ENCODE measurements around the gene SPACA6. TPM values are rescaled to one million over a fixed set of nuclear protein-coding genes. Genes with fewer than 3 reads are reported as not detected.
"Not testable (repeated sequence)": the region's sequence is repeated elsewhere in the genome, so short reads cannot be mapped to it uniquely, and the experiment has no call there.

SPACA6 gene
- total RNA-seq, 1 experiment from 2014 or later = 3.6 TPM

DNA sequence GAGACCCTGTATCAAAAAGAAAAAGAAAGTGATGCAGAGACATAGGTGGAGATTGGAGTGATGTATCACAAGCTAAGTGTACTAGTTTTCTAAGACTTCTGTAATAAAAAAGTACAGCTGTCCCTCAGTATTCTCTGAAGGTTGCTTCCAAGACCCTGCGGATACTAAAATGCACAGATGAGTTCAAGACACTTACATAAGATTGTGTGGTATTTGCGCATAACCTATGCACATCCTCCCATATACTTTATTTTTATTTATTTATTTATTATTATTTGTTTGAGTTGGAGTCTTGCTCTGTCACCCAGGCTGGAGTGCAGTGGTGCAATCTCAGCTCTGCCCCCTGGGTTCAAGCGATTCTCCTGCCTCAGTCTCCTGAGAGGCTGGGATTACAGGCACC, 44.3 kb downstream of the SPACA6 start:
- DNase-seq = no peak
- TF ChIP-seq CTCF (IDR thresholded peaks at IDR 0.05; ENCODE audit: insufficient read depth in 1 of 2, low read depth in 1 of 2, low read length in 1 of 2, severe bottlenecking in 1 of 2, unreplicated experiment in 1 of 2) = no peak
- CTCF ChIA-PET = no interaction called here
- intact Hi-C loops (cut with micrococcal nuclease; ENCODE audit: unreplicated experiment) = no loop called here
- H3K27ac Mint-ChIP-seq (ENCODE audit: unreplicated experiment) = no peak overlapping the region
- no peak overlapping the region for H3K4me3 Mint-ChIP-seq (ENCODE audit: unreplicated experiment)
- no peaks in the 10 kb centered on the region for H3K36me3 Mint-ChIP-seq (ENCODE audit: insufficient read depth, unreplicated experiment)
- peaks cover 9% of the 10 kb centered on the region for H3K9me3 Mint-ChIP-seq (ENCODE audit: unreplicated experiment)
- no peak overlapping the region for H3K4me3 ChIP-seq (ENCODE audit: low read depth, low read length)
- no peaks in the 10 kb centered on the region for H3K4me1 Mint-ChIP-seq (ENCODE audit: low read depth, unreplicated experiment)
- no peaks in the 10 kb centered on the region for H3K4me1 ChIP-seq
- no peaks in the 10 kb centered on the region for H3K36me3 ChIP-seq (ENCODE audit: control insufficient read depth, insufficient read depth, low read length)
- H3K27me3 Mint-ChIP-seq (ENCODE audit: insufficient read depth, unreplicated experiment) = no peaks in the 10 kb centered on the region
- POLR2A ChIA-PET = no interaction called here
- no TSS peak for BruUV-seq (replicated peaks)
- H3K9me3 ChIP-seq = peaks cover 4% of the 10 kb centered on the region; the same call in 1 of the 2 replicates
- no peaks in the 10 kb centered on the region; the same call in 1 of the 2 replicates for H3K27me3 ChIP-seq (replicated peaks; ENCODE audit: control insufficient read depth, insufficient read depth, low read length)

- peaks cover 9% of the 10 kb centered on the region for H3K9me3 Mint-ChIP-seq (ENCODE audit: unreplicated experiment)
Measured at GRCh38 chr19:51737924-51738323, 44.8 kb downstream of the SPACA6 start.

DNA sequence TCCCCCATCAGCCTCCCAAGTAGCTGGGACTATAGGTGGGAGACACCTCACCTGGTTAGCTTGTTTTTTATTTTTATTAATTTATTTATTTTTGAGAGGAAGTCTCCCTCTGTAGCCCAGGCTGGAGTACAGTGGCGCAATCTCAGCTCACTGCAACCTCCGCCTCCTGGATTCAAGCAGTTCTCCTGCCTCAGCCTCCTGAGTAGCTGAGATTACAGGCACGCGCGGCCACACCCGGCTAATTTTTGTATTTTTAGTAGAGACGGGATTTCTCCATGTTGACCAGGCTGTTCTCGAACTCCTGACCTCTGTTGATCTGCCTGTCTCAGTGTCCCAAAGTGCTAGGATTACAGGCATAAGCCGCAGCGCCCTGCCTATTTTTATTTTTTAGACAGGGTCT, 45.4 kb downstream of the SPACA6 start:
- H3K36me3 ChIP-seq (ENCODE audit: control insufficient read depth, insufficient read depth, low read length); CTCF ChIA-PET; H3K4me3 ChIP-seq (ENCODE audit: low read depth, low read length); H3K9me3 Mint-ChIP-seq (ENCODE audit: unreplicated experiment); H3K27me3 Mint-ChIP-seq (ENCODE audit: insufficient read depth, unreplicated experiment); BruUV-seq (replicated peaks); H3K4me1 ChIP-seq; DNase-seq; H3K27me3 ChIP-seq (replicated peaks; ENCODE audit: control insufficient read depth, insufficient read depth, low read length); POLR2A ChIA-PET; H3K27ac Mint-ChIP-seq (ENCODE audit: unreplicated experiment); H3K9me3 ChIP-seq; H3K4me3 Mint-ChIP-seq (ENCODE audit: unreplicated experiment); H3K36me3 Mint-ChIP-seq (ENCODE audit: insufficient read depth, unreplicated experiment); H3K4me1 Mint-ChIP-seq (ENCODE audit: low read depth, unreplicated experiment); intact Hi-C loops (cut with micrococcal nuclease; ENCODE audit: unreplicated experiment): not testable (repeated sequence)

More at GRCh38 chr19:51737924-51738323, 44.8 kb downstream of the SPACA6 start:
- Mint-ChIP-seq H3K27me3 (ENCODE audit: insufficient read depth, unreplicated experiment) (no peaks in the 10 kb centered on the region), H3K4me3 (ENCODE audit: unreplicated experiment) (no peak overlapping the region), H3K4me1 (ENCODE audit: low read depth, unreplicated experiment) (no peaks in the 10 kb centered on the region), H3K36me3 (ENCODE audit: insufficient read depth, unreplicated experiment) (no peaks in the 10 kb centered on the region), H3K27ac (ENCODE audit: unreplicated experiment) (no peak overlapping the region)
- CTCF ChIA-PET = no interaction called here
- Histone ChIP-seq H3K36me3 (ENCODE audit: control insufficient read depth, insufficient read depth, low read length) (no peaks in the 10 kb centered on the region), H3K27me3 (replicated peaks; ENCODE audit: control insufficient read depth, insufficient read depth, low read length) (no peaks in the 10 kb centered on the region; the same call in 1 of the 2 replicates), H3K4me1 (no peaks in the 10 kb centered on the region), H3K9me3 (peaks cover 4% of the 10 kb centered on the region; the same call in 1 of the 2 replicates), H3K4me3 (ENCODE audit: low read depth, low read length) (no peak overlapping the region)
- TF ChIP-seq CTCF (IDR thresholded peaks at IDR 0.05; ENCODE audit: insufficient read depth in 1 of 2, low read depth in 1 of 2, low read length in 1 of 2, severe bottlenecking in 1 of 2, unreplicated experiment in 1 of 2) = no peak
- intact Hi-C loops (cut with micrococcal nuclease; ENCODE audit: unreplicated experiment) = no loop called here
- no peak for DNase-seq
- no TSS peak for BruUV-seq (replicated peaks)
- POLR2A ChIA-PET = no interaction called here
